Stimulated activated CD8-positive, alpha-beta memory T cell treated with anti-CD3 and anti-CD28 coated beads, Interleukin-15, amount 100 ng/mL, for 48 hours (primary cell): ENCODE measurements around the gene GADD45GIP1.
"Not testable (repeated sequence)": the region's sequence is repeated elsewhere in the genome, so short reads cannot be mapped to it uniquely, and the experiment has no call there.

Source experiments
- DNase-seq, 2 donors: peaks; one replicate each; pipeline ENCODE4 v3.0.0-alpha.2; 2020; ENCODE audit warnings: low read depth in 2 of 2

Gene GADD45GIP1

DNA sequence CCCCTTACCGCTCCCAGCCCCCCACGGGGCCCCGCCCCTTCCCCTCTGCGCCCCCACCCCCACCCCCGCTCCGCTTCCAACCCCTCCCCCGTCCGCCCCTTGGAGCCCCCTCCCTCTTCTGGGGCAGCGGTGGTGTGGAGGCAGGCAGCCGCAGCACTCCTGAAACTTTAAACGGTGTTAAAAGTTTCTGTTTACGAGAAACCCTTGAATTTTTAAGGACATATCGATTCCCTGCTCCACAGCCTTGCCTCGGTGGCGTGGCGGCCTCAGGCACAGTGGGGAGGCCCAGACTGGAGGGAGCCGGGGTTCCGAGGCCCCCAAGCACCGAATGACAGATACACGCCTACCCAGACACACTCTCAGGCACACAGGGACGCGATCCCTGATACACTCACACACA is 33.4 kb upstream of the GADD45GIP1 start:
- DNase-seq: no peak

DNA sequence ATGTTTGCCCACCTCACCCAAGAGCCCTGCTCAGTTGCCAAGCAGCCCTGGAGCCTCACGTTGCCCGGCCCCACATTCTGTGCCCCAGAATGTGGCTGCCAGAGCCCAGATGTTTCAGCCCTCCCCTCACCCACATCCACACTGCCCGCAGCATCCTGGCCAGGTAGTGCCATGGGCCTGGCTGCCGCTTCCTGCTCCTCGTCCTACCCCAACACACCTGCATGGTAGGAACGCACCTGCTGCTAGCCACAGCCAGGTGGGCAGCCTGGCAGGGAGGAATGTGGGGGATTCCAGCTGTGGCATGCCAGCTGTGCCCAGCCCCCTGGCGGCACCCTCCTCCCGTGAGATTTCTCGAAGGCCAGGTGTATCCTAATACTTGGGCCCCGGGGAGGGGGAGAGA is 30.8 kb upstream of the GADD45GIP1 start:
- no peak for DNase-seq

DNA sequence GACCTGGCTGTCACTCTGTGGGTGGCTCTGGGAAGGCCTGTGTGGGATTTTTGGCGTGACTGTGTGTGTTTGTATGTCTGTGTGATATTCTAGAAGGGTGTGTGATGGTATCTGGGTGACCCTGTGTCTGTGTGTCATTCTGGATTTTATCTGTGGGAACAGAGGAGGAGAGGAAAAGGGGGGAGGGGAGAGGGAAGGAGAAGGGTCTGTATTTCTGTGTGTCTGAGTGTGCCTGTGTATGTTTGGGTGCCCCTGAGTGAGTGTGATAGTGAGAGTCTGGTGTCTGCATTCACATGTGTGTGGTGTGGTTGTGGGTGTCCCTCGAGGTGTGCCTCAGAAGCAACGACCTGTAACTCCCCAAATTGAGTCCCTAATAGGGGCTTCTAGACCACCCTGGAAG is 30.2 kb upstream of the GADD45GIP1 start:
- DNase-seq: no peak

DNA sequence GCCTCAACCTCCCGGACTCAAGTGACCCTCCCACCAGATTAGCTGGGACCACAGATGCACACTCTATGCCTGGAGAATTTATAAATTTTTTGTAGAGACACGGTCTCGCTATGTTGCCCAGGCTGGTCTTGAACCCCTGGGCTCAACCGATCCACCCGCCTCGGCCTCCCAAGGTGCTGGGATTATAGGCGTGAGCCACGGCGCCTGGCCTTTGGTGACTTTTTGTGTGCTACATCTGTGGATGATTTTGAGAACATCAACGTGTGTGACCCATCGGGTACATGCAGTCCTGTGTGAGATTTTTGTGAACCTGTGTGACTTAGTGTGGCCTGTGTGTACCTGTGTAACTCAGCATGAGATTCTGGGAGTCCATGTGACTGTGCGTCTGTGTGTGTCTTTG is 29.7 kb upstream of the GADD45GIP1 start:
- no peak for DNase-seq

DNA sequence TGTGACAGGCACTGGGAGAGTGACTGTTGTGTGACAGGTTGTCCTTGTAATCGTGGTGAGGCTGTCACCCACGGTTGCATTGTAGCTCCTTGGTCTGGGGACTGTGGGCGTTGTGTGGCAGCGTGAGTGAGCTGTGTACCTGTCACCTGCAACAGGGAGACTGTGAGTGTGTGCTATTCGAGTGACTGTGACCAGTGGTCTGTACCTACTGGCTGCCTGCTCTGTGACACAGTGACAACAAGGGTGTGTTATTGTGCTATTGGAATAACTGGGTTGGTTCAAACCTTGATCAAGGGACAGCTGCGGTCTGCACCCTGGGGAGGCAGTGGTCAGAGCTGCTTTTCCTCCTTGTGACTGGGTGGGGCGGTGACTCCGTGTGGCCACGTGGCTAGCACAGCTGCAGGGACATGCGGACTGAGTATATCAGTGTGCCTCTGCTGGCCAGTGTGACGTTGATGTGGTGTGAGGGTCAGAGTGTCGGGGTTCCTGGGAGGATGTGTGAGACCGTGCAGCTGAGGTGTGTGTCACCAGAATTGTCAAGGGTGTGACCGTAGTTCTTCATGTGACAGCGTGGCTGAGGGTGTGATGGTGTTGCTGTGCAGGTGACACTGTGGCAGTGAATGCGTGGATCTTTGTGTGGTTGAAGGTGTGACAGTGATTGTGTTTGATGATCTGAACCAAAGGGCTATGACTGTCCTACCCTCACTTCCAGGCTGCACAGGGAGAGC is 28.2 kb upstream of the GADD45GIP1 start:
- DNase-seq: no peak

DNA sequence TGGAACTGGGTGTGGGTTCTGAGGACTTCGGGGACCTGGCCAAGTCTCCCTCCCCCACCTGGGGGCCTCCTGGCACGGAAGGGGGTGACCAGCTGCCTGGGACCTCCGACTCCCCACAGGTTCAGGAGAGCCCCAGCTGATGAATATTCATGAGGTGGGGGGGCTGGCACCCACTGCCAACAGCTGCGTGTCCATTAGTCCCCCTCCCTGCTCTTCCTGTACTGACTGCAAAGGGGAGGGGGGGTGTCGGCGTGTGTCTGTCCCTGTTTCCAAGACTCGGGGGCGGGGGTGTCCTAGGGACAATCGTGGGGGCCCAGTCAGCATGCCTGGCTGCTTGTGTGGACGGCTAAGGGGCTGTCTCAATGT is 27.6 kb upstream of the GADD45GIP1 start:
- no peak for DNase-seq

DNA sequence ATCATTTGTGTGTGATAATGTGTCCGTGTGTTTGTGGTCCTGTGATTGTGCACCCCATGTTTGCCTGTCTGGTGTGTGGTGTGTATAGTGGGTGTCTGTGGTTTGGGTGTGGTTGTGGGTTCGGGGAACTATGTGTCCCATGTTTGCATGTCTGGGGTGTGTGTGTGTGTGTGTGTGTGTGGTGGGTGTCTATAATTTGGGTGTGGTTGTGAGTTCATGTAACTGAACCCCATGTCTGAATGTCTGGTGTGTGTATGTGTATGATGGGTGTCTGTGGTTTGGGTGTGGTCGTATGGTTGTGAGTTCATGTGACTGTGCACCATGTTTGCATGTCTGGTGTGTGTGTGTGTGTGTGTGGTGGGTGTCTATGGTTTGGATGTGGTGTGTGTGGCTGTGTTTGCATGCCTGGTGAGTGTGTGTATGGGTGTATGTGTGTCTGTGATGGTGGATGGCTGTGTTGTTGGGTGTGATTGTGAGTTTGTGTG is 27.2 kb upstream of the GADD45GIP1 start:
- DNase-seq: no peak

DNA sequence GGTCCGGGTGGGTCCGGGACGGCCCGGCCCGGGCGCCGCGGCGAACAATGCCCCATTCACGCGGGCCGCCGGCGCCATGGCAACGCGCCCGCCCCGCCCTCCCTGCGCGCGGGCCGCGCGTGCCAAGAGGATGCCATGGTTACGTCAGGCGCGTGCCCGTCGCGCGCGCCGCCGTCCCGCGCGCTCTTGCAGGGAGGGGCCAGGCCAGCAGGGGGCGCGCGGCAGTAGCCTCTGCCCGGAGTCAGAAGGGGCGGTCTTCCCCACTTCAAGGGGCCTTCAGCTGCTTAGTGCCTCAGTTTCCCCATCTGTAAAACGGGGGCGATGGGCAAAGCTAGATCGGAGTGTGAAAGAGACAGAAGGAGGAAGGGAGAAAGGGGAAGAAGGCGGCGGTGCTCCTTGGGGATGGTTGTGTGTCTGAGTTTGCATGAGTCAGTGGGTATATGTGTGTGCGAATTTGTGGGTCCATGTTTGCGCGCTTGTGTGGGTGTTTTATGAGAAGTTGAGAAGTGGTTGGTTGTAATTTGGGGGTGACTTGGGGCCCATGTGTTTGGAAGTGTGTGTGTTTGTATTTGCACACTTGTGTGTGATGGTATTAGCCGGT is 26.6 kb upstream of the GADD45GIP1 start:
- DNase-seq: peak; percentile 57 to 69

DNA sequence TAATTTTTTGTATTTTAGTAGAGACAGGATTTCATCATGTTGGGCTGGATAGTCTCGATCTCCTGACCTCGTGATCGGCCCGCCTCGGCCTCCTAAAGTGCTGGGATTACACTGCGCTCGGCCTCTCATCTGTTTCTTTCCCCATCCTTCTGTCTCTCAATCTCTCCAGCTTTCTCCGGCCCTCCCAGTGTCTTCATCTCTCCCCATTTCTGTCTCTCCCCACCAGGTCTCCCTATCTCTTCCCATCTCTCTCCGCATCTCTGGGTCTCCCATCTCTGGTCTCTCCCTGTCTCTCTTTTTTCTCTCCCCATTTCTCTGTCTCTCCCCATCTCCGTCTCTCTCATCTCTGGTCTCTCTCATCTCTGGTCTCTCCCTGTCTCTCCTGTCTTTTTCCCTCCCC is 26.1 kb upstream of the GADD45GIP1 start:
- DNase-seq: no peak

DNA sequence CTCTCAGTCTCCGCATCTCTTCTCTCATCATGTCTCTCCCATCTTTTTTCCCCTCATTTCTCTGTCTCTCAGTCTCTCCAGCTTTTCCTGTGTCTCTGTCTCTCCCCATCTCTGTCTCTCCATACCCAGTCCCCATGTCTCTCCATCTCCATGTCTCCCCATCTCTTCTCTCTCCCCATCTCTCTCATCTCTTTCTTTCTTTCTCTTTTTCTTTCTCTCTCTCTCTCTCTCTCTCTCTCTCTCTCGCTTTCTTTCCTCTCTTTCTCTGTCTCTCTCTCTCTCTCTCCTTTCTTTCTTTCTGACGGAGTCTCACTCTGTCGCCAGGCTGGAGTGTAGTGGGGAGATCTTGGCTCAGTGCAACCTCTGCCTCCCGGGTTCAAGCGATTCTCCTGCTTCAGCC is 25.6 kb upstream of the GADD45GIP1 start:
- no peak for DNase-seq

DNA sequence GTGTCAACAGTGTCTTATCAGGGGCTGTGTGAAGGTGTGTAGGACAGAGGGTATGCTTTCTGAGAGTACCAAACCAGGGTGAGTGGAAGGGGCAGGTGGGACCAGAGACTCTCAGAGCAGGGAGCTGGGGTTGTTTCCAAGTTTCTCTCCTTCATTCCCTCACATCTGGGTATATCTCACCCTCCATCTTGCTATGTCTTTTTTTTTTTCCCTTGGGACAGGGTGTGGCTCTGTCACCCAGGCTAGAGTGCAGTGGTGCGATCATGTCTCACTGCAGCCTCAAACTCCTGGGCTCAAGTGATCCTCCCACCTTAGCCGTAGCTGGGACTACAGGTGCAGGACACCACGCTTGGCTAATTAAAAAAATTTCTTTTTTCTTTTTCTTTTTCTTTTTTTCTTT is 23.0 kb upstream of the GADD45GIP1 start:
- no peak for DNase-seq

DNA sequence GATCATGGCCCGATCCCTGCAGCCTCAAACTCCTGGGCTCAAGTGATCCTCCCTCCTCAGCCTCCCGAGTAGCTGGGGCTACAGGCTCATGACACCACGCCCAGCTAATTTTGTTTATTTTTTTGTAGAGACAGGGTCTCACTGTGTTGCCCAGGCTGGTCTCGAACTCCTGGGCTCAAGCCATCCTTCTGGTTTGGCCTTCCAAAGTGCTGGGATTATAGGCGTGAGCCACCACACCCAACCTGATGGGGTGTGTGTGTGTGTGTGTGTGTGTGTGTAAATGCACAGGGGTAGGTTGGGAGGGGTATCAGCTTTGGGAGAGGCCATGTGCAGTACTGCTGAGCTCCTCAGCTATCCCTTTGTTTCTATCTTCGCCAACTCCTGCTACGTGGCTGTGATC is 19.1 kb upstream of the GADD45GIP1 start:
- DNase-seq: not testable (repeated sequence)

DNA sequence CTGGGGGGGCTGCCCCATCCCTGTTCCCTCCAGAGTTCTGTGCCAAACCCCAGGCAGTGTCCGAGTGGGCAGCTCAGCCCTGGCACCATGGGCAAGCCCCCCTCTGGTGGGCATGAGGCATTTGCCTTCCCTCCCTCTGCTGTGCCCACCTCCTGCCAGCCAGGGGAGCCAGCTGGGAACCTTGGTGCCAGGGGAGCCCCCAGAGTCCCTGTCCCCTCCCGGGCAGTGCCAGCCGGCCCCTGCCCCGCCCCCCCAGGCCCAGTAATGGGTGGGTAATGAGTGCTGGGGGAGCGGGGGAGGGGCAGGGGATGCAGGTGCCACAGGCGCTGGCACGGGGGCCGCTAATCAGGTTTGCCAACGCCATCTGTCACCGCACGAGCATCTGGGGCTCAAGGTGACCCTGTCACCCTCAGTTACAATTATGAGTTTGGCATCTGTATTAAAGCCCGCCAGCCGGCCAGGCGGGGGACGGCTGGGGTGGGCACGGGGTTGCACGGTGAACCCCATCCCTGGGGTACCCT is 18.3 kb upstream of the GADD45GIP1 start:
- no peak for DNase-seq

DNA sequence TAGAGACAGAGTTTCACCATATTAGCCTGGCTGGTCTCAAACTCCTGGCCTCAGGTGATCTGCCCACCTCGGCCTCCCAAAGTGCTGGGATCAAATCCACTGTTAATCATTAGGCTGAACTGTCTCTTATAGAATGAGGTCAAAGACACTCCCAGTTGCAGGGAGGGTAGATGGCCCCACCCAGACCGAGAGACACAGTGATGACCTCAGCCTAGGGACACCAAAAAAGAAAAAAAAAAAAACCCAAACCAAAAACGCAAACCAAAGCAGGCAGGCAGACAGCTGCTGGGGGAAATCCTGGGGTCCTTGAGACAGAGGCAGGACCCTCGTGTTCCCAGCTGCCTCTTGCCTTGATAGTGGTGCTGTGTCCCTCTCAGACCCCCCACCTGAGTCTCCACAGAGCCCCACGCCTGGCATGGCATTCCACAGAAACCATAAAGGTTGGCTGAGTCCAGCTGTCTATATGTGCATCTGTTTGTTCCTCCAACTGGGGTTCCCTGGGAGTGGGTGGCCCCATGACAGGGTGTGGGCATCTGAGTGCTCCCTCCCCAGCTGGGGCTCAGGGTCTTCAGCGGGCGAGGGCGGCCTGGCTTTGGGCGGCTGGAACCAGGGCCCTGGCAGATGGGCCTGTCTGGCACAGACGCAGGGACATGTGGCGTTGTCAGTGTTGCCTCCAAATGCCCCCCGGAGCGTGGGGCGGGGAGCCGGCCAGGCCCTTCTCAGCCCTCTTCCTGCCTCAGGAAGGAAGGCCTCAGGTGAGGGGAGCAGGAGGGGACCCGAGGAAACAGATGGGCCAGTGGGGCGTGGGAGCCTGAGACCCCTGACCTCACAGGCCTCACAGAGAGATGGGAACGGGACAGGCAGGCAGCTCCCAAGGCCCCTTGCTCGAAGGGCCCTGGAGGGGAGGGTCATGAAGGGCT is 17.5 kb upstream of the GADD45GIP1 start:
- DNase-seq: no peak

DNA sequence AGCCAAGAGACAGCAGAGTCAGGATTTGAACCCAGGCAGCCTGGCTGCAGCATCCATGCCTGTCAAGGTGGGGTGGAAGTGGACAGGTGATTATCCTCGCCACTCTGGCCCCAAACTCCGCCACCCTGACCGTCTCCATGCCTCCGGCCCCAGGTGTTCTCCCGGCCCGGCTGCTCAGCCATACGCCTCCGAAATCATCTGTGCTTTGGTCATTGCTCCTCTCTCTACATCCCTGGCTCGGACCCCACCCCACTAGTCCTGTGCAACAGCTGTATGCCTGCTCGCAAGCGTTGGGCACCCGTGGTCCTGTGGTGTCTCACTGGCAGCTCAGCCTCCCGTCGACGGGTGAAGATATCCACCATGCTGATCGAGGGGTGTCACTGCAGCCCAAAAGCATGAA is 16.2 kb upstream of the GADD45GIP1 start:
- DNase-seq: no peak

DNA sequence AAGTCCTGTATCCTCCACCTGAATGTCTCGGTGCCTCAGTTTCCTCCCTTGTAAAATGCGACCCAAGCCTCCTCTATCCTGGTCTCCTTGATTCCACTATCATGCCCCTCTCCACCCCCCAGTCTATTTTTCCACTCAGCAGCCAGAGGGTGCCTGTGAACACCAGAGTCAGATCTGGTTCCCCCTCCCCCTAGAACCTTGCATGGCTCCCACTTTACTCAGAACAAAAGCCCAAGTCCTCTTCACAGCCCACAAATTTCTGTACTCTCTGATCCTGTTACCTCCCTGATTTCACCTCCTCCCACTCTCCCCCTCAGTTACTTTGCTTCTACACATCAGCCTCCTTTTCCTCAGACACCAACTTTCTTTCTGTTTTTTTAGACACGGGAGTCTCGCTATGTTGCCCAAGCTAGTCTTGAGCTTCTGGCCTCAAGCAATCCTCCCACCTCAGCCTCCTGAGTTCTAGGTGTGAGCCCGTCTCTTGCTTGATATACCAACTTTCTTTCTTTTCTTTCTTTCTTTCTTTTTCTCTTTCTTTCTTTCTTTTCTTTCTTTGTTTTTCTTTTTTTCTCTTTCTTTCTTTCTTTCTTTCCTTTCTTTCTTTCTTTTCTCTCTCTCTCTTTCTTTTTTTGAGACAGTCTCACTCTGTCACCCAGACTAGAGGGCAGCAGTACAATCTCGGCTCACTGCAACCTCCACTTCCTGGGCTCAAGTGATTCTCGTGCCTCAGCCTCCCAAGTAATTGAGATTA is 13.2 kb upstream of the GADD45GIP1 start:
- DNase-seq: no peak

DNA sequence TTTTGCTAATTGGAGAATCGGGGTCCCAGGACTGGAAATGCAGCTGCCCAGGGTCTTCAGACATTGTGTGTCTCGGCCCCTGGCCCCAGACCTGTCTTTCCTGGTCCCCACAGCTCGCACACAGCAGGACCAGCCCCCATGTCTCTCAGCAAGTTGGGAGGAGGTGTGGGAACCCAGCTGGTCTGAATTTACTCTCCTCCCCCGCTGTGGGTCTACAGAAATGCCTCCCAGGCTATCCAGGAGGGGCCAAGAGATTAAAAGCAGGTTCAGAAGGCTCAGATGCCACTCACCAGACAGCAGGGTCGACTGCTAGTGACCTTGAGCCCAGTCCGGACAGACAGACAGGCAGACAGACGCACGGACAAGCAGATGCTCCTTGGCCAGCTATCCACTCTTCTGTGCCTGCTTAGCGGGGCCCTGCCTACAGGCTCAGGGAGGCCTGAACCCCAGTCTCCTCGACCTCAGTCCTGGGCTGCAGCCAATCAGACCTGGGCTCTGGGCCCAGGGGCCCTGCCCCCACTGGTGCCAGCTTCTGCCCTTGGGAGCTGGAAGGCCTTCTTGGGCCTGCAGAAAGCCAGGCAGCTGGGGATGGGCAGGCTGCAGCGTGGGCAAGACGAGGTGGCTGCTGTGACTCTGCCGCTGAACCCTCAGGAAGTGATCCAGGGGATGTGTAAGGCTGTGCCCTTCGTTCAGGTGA is 12.4 kb upstream of the GADD45GIP1 start, which contains the start of gene DAND5:
DAND5 (plus strand) TSS at position 285 of the 697 bp plus-strand sequence; CDS start at position 370, 85 bp downstream.
- no peak for DNase-seq

DNA sequence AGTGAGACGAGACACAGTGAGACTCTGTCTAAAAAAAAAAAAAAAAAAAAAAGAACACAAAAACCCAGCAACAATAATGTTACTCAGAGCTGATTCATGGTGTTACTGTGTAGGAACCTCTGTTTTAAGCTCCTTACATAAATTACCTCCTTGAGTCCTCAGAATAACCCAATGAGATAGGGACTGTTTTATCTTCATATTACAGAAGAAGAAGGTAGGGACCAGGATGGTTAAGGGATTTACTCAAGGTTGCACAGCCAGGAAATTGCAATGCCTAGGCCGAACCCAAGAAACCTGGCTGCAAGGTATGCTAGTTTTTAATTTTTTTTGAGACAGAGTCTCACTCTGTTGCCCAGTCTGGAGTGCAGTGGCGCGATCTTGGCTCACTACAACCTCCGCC is 10.9 kb upstream of the GADD45GIP1 start:
- no peak for DNase-seq

DNA sequence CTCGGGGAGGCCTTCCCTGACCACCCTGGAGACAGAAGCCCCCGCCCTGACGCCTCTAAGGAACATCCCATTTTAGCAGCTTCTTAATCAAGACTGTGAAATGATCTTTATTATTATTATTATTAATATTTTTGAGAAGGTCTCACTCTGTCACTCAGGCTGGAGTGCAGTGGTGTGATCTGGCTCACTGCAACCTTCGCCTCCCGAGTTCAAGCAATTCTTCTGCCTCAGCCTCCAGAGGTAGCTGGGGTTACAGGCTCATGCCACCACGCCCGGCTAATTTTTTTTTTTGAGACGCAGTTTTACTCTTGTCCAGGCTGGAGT is 8.8 kb upstream of the GADD45GIP1 start:
- DNase-seq: no peak

DNA sequence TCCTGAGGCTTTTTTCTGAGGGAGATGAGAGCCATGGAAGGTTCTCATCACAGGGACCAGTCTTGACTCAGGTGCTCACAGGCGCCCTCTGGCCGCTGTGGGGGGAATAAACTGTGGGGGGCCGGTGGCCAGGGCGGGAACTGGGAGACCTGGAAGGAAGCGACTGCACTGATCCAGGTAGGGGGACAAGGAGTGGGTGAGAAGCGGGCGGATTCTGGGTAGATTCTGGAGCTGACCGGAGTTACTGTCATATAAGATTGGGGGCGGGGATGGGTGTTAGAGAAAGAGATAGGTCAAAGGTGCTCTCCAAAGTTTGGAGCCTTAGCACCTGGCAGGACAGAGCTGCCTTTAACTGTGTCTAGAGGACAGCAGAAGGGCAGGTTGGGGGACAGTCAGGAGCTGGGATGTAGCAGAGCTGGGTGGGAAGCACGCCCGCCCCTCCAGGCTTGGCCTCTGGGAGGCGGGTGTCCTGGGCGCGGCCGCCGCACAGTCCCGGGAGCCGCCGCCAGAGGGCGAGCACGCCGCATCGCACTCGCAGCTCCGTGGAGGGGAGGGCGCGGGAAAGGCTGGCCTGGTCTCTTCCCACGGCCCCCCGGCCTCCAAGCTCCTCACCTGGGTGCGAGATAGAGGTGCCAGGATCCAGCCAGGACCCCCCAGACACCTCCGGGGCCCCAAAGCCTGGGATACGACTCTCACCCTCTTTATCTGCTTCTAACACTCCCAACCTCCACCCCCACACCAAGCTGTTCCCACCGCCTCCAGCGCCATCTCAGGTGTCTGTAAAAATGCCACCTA is 8.2 kb upstream of the GADD45GIP1 start:
- DNase-seq: peak; percentile 70 to 76
